ENCODE results near the gene SNRNP48. TPM values are rescaled to one million over a fixed set of nuclear protein-coding genes. Genes with fewer than 3 reads are reported as not detected.

Gene SNRNP48
- total RNA-seq: 10 to 100 TPM; 24.0 to 24.4 TPM
- polyA plus RNA-seq: 10 to 100 TPM in 1 of 2 donors, 1 to 10 TPM in 1; 5.4 to 11.1 TPM

GRCh38 chr6:7589949-7590917, at the start of gene SNRNP48:
SNRNP48 (plus strand) TSS chr6:7590198; CDS start chr6:7590258, 60 bp downstream.
- DNase-seq: peak; percentile 85 to 92 (median 87)
- H3K27me3 ChIP-seq (ENCODE audit: insufficient read depth, low read length): no peaks in the 10 kb centered on the region
- Mint-ChIP-seq H3K27ac (peak within 1 kb of the TSS; percentile 89 to 99 (median 96)), H3K27me3 (no peaks in the 10 kb centered on the region), H3K36me3 (peaks cover 4 to 25% of the 10 kb centered on the region in 2 donors), H3K9me3 (peaks cover 0 to 2% (median 0%) of the 10 kb centered on the region in 8 donors), H3K4me3 (peak within 1 kb of the TSS; percentile 99 to 100 (median 99)), H3K4me1 (peaks cover 37 to 48% (median 44%) of the 10 kb centered on the region in 4 donors)
- ChIA-PET POLR2A (ENCODE audit: partially characterized antibody) (interaction anchor here (1.0 to 1.4 kb wide), 4 partner anchors 17 to 474 kb away, joined by 4 to 8 read pairs (median 6); partner anchors contain the start of genes BLOC1S5, CAGE1, RIOK1 and SSR1), CTCF (ENCODE audit: partially characterized antibody) (interaction anchor here (1.1 to 3.1 kb wide), 7 partner anchors 9 to 314 kb away, joined by 3 to 16 read pairs (median 5); no protein-coding TSS in a partner anchor)
- H3K27ac ChIP-seq (ENCODE audit: low read depth, low read length): peak within 1 kb of the TSS; percentile 64
- H3K36me3 ChIP-seq (ENCODE audit: insufficient read depth, low read length): peaks cover 6% of the 10 kb centered on the region
- H3K4me3 ChIP-seq (ENCODE audit: low read length in 2 of 2): peak within 1 kb of the TSS; percentile 45 to 56
- no peaks in the 10 kb centered on the region for H3K9me3 ChIP-seq (ENCODE audit: control insufficient read depth in 1 of 2, low read length in 2 of 2)
- H3K4me1 ChIP-seq (ENCODE audit: insufficient read depth, low read length): peaks cover 31% of the 10 kb centered on the region
- intact Hi-C loops (cut with micrococcal nuclease): loop anchor here (1.0 to 10.0 kb wide), 4 partner anchors 201 to 512 kb away; partner anchors contain the start of genes BLOC1S5, CAGE1, EEF1E1 and RIOK1

GRCh38 chr6:7540595-7540994, 49.4 kb upstream of the SNRNP48 start:
- peaks cover 16% of the 10 kb centered on the region for H3K4me1 ChIP-seq (ENCODE audit: insufficient read depth, low read length)
- H3K27ac ChIP-seq (ENCODE audit: low read depth, low read length): no peak overlapping the region
- no peak overlapping the region for H3K4me3 ChIP-seq (ENCODE audit: low read length in 2 of 2)
- intact Hi-C loops (cut with micrococcal nuclease): no loop called here
- Mint-ChIP-seq H3K27me3 (peaks cover 55 to 56% of the 10 kb centered on the region in 2 donors), H3K9me3 (peaks cover 0 to 2% (median 0%) of the 10 kb centered on the region in 8 donors), H3K4me1 (peaks cover 2 to 15% (median 8%) of the 10 kb centered on the region in 4 donors), H3K4me3 (peak overlapping the region; percentile 66 to 83 (median 74)), H3K27ac (no peak overlapping the region), H3K36me3 (no peaks in the 10 kb centered on the region)
- no peaks in the 10 kb centered on the region for H3K36me3 ChIP-seq (ENCODE audit: insufficient read depth, low read length)
- H3K27me3 ChIP-seq (ENCODE audit: insufficient read depth, low read length): peaks cover 28% of the 10 kb centered on the region
- no peak for DNase-seq
- CTCF ChIA-PET (ENCODE audit: partially characterized antibody): no interaction called here
- POLR2A ChIA-PET (ENCODE audit: partially characterized antibody): no interaction called here
- no peaks in the 10 kb centered on the region for H3K9me3 ChIP-seq (ENCODE audit: control insufficient read depth in 1 of 2, low read length in 2 of 2)

- no peak within 1 kb of the TSS for H3K27ac ChIP-seq (ENCODE audit: low read depth, low read length)
- H3K27ac Mint-ChIP-seq: no peak within 1 kb of the TSS
- DNase-seq: peak in 4 of 5 donors; percentile 1 to 6 (median 4)
- H3K4me1 Mint-ChIP-seq: peaks cover 2 to 15% (median 8%) of the 10 kb centered on the region in 4 donors
- H3K4me1 ChIP-seq (ENCODE audit: insufficient read depth, low read length): peaks cover 16% of the 10 kb centered on the region
- ChIA-PET CTCF (ENCODE audit: partially characterized antibody) (no interaction called here), POLR2A (ENCODE audit: partially characterized antibody) (no interaction called here)
- no peaks in the 10 kb centered on the region for H3K9me3 ChIP-seq (ENCODE audit: control insufficient read depth in 1 of 2, low read length in 2 of 2)
- H3K4me3 Mint-ChIP-seq: peak within 1 kb of the TSS; percentile 74 to 83 (median 79)
- H3K9me3 Mint-ChIP-seq: peaks cover 0 to 2% (median 0%) of the 10 kb centered on the region in 8 donors
- H3K36me3 Mint-ChIP-seq: no peaks in the 10 kb centered on the region
- H3K36me3 ChIP-seq (ENCODE audit: insufficient read depth, low read length): no peaks in the 10 kb centered on the region
- H3K27me3 Mint-ChIP-seq: peaks cover 54 to 56% of the 10 kb centered on the region in 2 donors
- H3K27me3 ChIP-seq (ENCODE audit: insufficient read depth, low read length): peaks cover 33% of the 10 kb centered on the region
- peak within 1 kb of the TSS in 1 of 2 donors; percentile 39 for H3K4me3 ChIP-seq (ENCODE audit: low read length in 2 of 2)
- intact Hi-C loops (cut with micrococcal nuclease): no loop called here
Measured at GRCh38 chr6:7541175-7542064, 48.6 kb upstream of the SNRNP48 start, which contains the start of gene DSP. DSP (plus strand) TSS chr6:7541671; CDS start chr6:7541916, 245 bp downstream.

- no peak overlapping the region for H3K27ac ChIP-seq (ENCODE audit: low read depth, low read length)
- peak overlapping the region in 1 of 2 donors; percentile 39 for H3K4me3 ChIP-seq (ENCODE audit: low read length in 2 of 2)
- Mint-ChIP-seq H3K9me3 (peaks cover 0 to 3% (median 0%) of the 10 kb centered on the region in 8 donors), H3K4me3 (peak overlapping the region; percentile 73 to 83 (median 79)), H3K4me1 (peaks cover 2 to 15% (median 8%) of the 10 kb centered on the region in 4 donors), H3K27ac (no peak overlapping the region), H3K36me3 (no peaks in the 10 kb centered on the region), H3K27me3 (peaks cover 55 to 58% of the 10 kb centered on the region in 2 donors)
- H3K27me3 ChIP-seq (ENCODE audit: insufficient read depth, low read length): peaks cover 33% of the 10 kb centered on the region
- H3K9me3 ChIP-seq (ENCODE audit: control insufficient read depth in 1 of 2, low read length in 2 of 2): no peaks in the 10 kb centered on the region
- H3K36me3 ChIP-seq (ENCODE audit: insufficient read depth, low read length): no peaks in the 10 kb centered on the region
- H3K4me1 ChIP-seq (ENCODE audit: insufficient read depth, low read length): peaks cover 16% of the 10 kb centered on the region
- intact Hi-C loops (cut with micrococcal nuclease): no loop called here
- DNase-seq: peak in 3 of 5 donors; percentile 5 to 34 (median 10)
- ChIA-PET CTCF (ENCODE audit: partially characterized antibody) (no interaction called here), POLR2A (ENCODE audit: partially characterized antibody) (no interaction called here)
Measured at GRCh38 chr6:7542065-7542873, 47.7 kb upstream of the SNRNP48 start.

- peaks cover 33% of the 10 kb centered on the region for H3K27me3 ChIP-seq (ENCODE audit: insufficient read depth, low read length)
- intact Hi-C loops (cut with micrococcal nuclease): no loop called here
Measured at GRCh38 chr6:7542874-7543624, 46.9 kb upstream of the SNRNP48 start.

More at GRCh38 chr6:7542874-7543624, 46.9 kb upstream of the SNRNP48 start:
- Histone ChIP-seq H3K27ac (ENCODE audit: low read depth, low read length) (no peak overlapping the region), H3K36me3 (ENCODE audit: insufficient read depth, low read length) (no peaks in the 10 kb centered on the region), H3K9me3 (ENCODE audit: control insufficient read depth in 1 of 2, low read length in 2 of 2) (no peaks in the 10 kb centered on the region), H3K4me1 (ENCODE audit: insufficient read depth, low read length) (peaks cover 16% of the 10 kb centered on the region), H3K4me3 (ENCODE audit: low read length in 2 of 2) (no peak overlapping the region)
- Mint-ChIP-seq H3K4me3 (peak overlapping the region in 7 of 8 donors; percentile 24 to 64 (median 49)), H3K9me3 (peaks cover 0 to 4% (median 0%) of the 10 kb centered on the region in 8 donors), H3K27me3 (peaks cover 53 to 55% of the 10 kb centered on the region in 2 donors), H3K36me3 (no peaks in the 10 kb centered on the region), H3K4me1 (peaks cover 2 to 15% (median 8%) of the 10 kb centered on the region in 4 donors), H3K27ac (no peak overlapping the region)
- POLR2A ChIA-PET (ENCODE audit: partially characterized antibody): no interaction called here
- DNase-seq: peak in 1 of 5 donors; percentile 21
- CTCF ChIA-PET (ENCODE audit: partially characterized antibody): no interaction called here
